Measurements from ENCODE around the gene TRIM49D1.
"Not testable (repeated sequence)": the region's sequence is repeated elsewhere in the genome, so short reads cannot be mapped to it uniquely, and the experiment has no call there.

DNA sequence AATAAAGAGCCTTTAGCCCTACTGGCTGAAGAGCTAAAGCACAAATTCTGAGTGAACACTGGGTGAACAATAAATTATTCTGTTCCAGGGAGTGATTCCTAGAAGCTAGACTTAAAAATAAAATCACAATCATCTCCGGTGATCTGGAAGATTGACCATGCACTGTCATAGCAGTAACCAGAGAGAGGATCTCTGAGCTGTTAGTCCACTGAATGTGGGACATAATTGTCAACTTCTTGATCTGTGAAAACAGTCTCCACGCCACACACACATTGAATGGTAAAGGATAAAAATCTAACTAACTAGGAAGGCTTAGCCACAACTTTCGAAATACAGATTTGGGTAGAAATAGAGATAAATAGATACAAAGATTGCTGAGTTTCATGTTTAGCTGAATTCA, 28.8 kb downstream of the TRIM49D1 start:
- TF ChIP-seq, protein P1, sequence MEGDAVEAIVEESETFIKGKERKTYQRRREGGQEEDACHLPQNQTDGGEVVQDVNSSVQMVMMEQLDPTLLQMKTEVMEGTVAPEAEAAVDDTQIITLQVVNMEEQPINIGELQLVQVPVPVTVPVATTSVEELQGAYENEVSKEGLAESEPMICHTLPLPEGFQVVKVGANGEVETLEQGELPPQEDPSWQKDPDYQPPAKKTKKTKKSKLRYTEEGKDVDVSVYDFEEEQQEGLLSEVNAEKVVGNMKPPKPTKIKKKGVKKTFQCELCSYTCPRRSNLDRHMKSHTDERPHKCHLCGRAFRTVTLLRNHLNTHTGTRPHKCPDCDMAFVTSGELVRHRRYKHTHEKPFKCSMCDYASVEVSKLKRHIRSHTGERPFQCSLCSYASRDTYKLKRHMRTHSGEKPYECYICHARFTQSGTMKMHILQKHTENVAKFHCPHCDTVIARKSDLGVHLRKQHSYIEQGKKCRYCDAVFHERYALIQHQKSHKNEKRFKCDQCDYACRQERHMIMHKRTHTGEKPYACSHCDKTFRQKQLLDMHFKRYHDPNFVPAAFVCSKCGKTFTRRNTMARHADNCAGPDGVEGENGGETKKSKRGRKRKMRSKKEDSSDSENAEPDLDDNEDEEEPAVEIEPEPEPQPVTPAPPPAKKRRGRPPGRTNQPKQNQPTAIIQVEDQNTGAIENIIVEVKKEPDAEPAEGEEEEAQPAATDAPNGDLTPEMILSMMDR (conservative IDR thresholded peaks at IDR 0.05; ENCODE audit: low read length), result not testable (repeated sequence)
- not testable (repeated sequence) for TF ChIP-seq EZH2phosphoT487 (IDR thresholded peaks at IDR 0.05; ENCODE audit: borderline replicate concordance, low read depth, low read length)
